ENCODE data around the gene CDC123.
"Not testable (repeated sequence)": the region's sequence is repeated elsewhere in the genome, so short reads cannot be mapped to it uniquely, and the experiment has no call there.

The CDC123 gene

GRCh38 chr10:12225444-12225843 lies 29.5 kb downstream of the CDC123 start:
- TF ChIP-seq CTCF (conservative IDR thresholded peaks at IDR 0.05; ENCODE audit: control insufficient read depth, insufficient read depth, low read depth, low read length) = no peak
- no peak overlapping the region for H3K4me3 ChIP-seq (ENCODE audit: control insufficient read depth, low read depth, low read length)
- DNase-seq (ENCODE audit: low read depth) = no peak

- not testable (repeated sequence) for H3K4me3 ChIP-seq (ENCODE audit: control insufficient read depth, low read depth, low read length); DNase-seq (ENCODE audit: low read depth)
These were observed 30.4 kb downstream of the CDC123 start for GRCh38 chr10:12226438-12226837.

GRCh38 chr10:12228851-12229250 lies 32.9 kb downstream of the CDC123 start:
- DNase-seq (ENCODE audit: low read depth) = peak; percentile 25
- no peak overlapping the region for H3K4me3 ChIP-seq (ENCODE audit: control insufficient read depth, low read depth, low read length)
- TF ChIP-seq CTCF (conservative IDR thresholded peaks at IDR 0.05; ENCODE audit: control insufficient read depth, insufficient read depth, low read depth, low read length) = no peak

- H3K4me3 ChIP-seq (ENCODE audit: control insufficient read depth, low read depth, low read length); DNase-seq (ENCODE audit: low read depth): not testable (repeated sequence)
These were observed 38.7 kb downstream of the CDC123 start for GRCh38 chr10:12234687-12235086.

GRCh38 chr10:12235116-12235694 lies 39.2 kb downstream of the CDC123 start:
- no peak for TF ChIP-seq CTCF (conservative IDR thresholded peaks at IDR 0.05; ENCODE audit: control insufficient read depth, insufficient read depth, low read depth, low read length)
- no peak overlapping the region for H3K4me3 ChIP-seq (ENCODE audit: control insufficient read depth, low read depth, low read length)
- no peak for DNase-seq (ENCODE audit: low read depth)

GRCh38 chr10:12235796-12236195 lies 39.8 kb downstream of the CDC123 start:
- TF ChIP-seq CTCF (conservative IDR thresholded peaks at IDR 0.05; ENCODE audit: control insufficient read depth, insufficient read depth, low read depth, low read length) = no peak
- no peak overlapping the region for H3K4me3 ChIP-seq (ENCODE audit: control insufficient read depth, low read depth, low read length)
- no peak for DNase-seq (ENCODE audit: low read depth)

- no peak for TF ChIP-seq CTCF (conservative IDR thresholded peaks at IDR 0.05; ENCODE audit: control insufficient read depth, insufficient read depth, low read depth, low read length)
- no peak for DNase-seq (ENCODE audit: low read depth)
- no peak overlapping the region for H3K4me3 ChIP-seq (ENCODE audit: control insufficient read depth, low read depth, low read length)
These were observed 41.6 kb downstream of the CDC123 start for GRCh38 chr10:12237265-12238220.

Data from fibroblast of mammary gland (primary cell).